ENCODE data around the gene S100A14.

DNA sequence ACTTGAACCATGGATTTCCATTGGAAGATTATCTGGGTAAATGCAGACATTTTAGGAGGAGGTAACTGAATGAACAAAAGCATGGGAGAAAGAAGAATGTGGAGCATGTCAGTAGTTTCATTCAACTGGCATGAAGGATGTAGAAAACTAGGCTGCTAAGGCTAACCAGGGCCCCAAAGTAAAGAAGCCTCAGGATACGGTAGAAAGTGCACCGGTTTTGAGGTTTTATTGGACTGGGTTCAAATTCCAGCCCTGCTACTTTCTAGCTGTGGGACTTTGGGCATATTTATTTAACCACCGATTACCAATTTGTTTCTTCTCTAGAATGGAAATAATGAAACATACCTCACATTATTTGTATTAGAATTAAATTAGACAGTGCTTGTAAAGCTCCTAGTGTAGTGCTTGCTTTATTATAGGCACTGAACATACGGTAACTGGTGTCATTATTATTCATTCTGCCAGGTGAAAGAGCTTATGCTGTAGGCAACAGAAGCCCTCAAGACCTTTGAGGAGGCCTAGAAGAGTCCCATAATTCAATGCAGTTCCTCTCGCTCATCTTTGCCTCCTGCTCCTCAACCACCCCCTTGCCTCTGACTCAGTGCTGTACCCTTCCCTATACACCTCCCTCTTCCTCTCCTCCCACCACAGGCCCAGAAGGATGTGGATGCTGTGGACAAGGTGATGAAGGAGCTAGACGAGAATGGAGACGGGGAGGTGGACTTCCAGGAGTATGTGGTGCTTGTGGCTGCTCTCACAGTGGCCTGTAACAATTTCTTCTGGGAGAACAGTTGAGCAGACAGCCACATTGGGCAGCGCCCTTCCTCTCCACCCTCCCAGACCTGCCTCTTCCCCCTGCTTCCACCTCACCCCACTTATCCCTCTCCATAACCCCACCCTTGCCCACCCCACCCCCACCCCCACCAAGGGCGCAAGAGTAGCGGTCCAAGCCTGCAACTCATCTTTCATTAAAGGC is 15.2 kb upstream of the S100A14 start:
- TF ChIP-seq, protein P1, sequence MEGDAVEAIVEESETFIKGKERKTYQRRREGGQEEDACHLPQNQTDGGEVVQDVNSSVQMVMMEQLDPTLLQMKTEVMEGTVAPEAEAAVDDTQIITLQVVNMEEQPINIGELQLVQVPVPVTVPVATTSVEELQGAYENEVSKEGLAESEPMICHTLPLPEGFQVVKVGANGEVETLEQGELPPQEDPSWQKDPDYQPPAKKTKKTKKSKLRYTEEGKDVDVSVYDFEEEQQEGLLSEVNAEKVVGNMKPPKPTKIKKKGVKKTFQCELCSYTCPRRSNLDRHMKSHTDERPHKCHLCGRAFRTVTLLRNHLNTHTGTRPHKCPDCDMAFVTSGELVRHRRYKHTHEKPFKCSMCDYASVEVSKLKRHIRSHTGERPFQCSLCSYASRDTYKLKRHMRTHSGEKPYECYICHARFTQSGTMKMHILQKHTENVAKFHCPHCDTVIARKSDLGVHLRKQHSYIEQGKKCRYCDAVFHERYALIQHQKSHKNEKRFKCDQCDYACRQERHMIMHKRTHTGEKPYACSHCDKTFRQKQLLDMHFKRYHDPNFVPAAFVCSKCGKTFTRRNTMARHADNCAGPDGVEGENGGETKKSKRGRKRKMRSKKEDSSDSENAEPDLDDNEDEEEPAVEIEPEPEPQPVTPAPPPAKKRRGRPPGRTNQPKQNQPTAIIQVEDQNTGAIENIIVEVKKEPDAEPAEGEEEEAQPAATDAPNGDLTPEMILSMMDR (IDR thresholded peaks at IDR 0.05), result no peak
- no peak for TF ChIP-seq RAD21 (conservative IDR thresholded peaks at IDR 0.05 in 1 of 2, IDR thresholded peaks at IDR 0.05 in 1 of 2)
- no peak for TF ChIP-seq RNF2 (IDR thresholded peaks at IDR 0.05; ENCODE audit: borderline replicate concordance, low read depth)
- TF ChIP-seq HOXB5 (CRISPR knock-in tag; IDR thresholded peaks at IDR 0.05), result no peak
- TF ChIP-seq CEBPB (IDR thresholded peaks at IDR 0.05), result no peak
- TF ChIP-seq EP300 (IDR thresholded peaks at IDR 0.05), result no peak
- TF ChIP-seq MAZ (IDR thresholded peaks at IDR 0.05; ENCODE audit: borderline replicate concordance, low read depth, low read length), result no peak
- TF ChIP-seq ZSCAN20 (CRISPR knock-in tag; IDR thresholded peaks at IDR 0.05), result no peak
- TF ChIP-seq, protein P2, sequence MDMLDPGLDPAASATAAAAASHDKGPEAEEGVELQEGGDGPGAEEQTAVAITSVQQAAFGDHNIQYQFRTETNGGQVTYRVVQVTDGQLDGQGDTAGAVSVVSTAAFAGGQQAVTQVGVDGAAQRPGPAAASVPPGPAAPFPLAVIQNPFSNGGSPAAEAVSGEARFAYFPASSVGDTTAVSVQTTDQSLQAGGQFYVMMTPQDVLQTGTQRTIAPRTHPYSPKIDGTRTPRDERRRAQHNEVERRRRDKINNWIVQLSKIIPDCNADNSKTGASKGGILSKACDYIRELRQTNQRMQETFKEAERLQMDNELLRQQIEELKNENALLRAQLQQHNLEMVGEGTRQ (IDR thresholded peaks at IDR 0.05), result no peak

Measured in A549 (cell line).